GM21447 (cell line): Measurements from ENCODE around the gene DAPP1.
"Not testable (repeated sequence)": the region's sequence is repeated elsewhere in the genome, so short reads cannot be mapped to it uniquely, and the experiment has no call there.

Source experiments
- ATAC-seq: cut with Tn5 transposase; IDR thresholded peaks from one replicate; pipeline ENCODE4 v1.9.1; 2021; ENCODE audit not compliant: unreplicated experiment

Gene DAPP1

DNA sequence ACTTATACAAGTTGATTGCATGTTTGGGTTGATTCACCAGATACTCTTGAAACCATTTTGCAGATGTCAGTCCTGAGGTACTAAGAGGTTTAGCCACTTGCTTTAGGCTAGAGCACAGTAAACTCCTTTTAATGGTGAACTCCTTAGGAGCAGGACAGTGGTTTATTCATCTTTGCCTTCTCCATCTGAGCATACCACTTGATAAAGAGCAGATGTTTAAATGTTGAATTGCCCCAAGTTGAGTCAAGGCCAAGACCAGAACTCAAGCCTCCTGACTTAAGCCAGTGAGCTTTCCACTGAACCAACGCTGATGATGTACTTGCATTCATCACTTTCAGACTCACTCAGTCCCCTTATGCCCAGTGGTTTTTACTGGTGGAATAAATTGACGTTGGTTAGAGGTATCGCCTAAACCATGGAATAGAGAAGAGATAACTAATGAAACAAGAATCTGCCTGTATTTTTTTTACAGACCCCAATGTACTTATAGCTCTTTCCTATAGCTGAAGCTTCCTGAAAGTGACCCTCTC lies 7.5 kb downstream of the DAPP1 start:
- no peak for ATAC-seq

DNA sequence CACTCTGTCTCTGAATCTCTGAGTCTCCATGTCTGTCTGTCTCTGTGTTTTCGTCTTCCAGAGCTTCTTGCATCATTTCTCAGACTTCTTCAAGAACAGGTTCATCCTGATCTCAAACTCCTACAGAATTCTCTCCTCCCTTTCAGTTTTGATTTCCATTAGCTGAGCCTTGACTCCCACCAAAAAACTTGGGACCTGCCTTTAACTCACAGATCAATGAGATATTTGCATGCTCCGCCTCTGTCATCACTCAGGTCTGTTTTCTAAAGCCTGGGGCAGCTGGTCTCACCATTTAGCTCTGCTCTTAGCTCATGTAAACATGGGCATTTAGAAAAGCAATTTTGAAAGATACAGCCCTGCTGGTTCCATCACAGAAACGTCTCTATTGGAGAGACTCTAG lies 8.6 kb downstream of the DAPP1 start:
- ATAC-seq: no peak

DNA sequence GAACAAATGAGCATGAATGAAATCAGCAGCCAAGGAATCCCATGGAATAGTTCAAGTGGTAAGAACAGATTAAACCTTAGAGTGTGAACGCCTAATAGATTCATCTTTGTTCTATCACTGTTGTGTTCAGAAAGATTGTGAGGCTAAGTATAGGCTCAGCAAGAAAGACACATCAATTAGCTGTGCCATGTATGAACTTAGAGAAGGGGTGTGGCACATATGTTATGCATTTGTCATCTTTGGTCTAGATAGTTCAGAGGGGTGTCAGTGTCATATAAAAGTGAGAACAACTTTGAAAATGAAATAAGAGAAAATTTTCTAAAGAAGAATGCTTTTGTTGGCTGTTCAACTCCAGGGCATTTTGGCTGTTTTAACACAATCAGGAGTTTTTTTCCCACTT lies 9.4 kb downstream of the DAPP1 start:
- no peak for ATAC-seq

DNA sequence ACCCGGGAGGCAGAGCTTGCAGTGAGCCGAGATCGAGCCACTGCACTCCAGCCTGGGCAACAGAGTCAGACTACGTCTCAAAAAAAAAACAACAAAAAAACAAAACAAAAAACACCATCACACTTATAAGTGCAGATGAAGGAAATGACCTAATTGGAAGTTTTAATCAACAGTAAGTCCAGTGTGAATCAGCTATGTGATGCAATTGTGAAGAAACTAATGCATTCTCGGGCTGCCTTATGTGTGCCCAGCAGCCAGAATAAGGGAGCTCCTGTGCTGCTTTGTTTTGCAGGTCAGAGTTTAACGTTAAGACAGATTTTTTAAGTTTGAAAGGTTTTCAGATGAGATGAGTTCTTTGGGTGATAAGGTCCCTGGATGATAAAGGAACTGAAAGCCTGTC lies 10.8 kb downstream of the DAPP1 start:
- no peak for ATAC-seq

DNA sequence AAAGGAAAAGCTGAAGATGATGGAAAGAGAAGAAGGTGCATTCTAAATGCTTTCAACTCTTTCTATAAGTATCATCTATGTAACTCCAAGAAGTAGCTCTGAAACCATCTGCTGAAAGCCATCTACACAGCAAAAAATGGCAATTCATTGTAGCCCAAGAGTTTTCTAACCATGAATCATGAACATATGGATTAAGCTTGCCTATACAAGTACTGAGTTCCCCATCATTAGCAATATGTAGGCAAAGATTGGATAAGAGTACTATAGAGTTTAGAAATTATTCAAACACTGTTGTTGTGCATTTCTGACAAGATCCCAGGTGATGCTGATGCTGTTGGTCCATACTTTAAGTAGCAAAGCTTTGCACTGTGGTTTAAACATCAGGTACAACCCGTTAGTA lies 11.2 kb downstream of the DAPP1 start:
- no peak for ATAC-seq

DNA sequence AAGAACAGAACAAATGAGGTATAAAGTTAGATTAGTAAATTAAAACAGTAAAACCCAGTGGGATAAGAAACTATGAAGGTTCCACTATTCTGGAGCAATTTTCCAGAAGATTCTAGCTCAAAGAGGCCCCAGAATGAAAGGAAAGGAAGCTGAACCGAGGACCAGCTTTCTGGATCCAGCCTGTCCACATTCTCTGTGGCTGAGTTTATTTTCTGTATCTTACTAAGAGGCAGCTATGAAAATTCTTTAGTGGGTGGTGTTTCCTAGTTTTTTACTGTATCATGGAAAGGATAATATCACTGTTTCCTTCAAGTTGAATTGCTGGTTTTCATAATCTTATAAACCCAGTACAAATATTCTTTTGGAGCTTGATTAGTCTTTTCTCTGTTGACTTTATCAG lies 11.8 kb downstream of the DAPP1 start:
- ATAC-seq: no peak

DNA sequence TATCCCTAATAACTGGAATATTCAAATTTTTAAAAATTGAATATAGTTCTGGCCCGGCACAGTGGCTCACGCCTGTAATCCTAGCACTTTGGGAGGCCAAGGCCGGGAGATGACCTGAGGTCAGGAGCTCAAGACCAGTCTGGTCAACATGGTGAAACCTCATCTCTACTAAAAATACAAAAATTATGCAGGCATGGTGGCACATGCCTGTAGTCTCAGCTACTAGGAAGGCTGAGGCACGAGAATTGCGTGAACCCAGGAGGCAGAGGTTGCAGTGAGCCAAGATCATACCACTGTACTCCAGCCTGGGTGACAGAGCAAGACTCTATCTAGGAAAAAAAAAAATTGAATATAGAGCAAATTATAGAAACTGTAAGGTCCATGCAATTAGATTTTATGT lies 13.4 kb downstream of the DAPP1 start:
- ATAC-seq: not testable (repeated sequence)

DNA sequence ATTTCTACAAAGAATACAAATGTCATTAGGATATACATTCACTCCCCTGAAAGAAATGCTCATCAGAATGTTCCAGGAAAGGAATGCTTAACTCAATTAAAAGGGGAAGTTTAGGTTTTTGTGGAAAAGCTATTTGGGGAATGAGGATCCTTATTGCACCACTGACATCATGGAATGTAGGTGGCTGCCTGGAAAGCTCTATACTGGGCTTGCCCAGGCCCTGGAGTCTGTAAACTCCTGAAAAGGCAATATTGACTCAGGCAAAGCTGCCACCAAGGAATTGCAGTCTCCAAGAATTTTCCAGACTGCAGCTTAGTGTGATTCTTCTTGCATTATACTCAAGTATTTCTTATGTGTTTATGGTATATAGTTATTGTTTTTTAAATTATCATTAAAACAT lies 15.7 kb downstream of the DAPP1 start:
- no peak for ATAC-seq

DNA sequence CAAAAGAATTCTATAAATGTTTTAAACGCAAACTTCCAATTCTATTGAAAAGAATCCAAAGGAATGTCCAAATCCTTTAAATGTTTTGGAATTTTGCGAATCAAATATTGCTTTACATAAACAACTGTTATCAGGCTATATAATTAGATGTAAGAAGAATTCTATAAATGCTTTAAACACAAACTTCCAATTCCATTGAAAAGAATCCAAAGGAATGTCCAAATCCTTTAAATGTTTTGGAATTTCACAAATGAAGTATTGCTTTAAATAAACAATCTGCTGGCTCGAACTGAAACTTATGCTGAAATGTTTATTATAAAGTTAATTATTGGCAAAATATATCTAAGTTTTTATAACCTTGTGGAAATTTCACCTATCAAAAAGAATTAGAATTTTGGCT lies 16.1 kb downstream of the DAPP1 start:
- ATAC-seq: no peak

DNA sequence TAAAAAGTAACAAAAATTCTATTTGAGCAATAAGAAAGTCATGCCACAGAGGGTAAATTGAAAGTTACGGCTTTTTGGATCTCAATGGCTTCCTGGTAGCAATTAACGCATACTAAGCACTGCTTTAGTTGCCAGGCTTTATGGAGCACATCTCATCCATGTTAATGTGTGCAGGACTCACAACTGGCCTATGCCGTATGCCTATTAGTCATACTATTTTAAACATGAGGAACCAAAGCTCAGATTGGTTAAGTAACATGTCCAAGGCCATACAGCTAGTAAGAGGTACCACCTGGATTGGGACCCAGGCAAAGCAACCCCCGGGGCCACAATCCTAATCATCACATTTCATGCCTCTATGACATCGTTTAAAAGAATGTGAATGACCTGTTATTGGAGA lies 17.1 kb downstream of the DAPP1 start:
- ATAC-seq: no peak

DNA sequence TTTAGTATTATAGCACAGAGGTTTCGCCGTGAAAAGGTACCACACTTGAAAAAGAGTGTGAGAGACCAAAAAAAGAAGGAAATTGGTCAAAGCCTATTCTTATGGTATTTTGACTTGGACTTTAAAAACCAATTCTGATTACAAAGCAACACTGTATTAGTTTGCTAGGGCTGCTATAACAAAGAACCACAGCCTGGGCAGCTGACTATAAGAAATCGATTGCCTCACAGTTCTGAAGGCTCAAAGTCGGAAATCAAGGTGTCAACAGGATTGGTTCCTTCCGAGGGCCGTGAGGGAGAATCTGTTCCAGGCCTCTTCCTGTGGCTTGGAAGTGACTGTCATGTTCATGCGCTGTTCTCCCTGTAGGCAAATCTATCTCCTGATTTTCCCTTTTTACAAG lies 17.9 kb downstream of the DAPP1 start:
- no peak for ATAC-seq

DNA sequence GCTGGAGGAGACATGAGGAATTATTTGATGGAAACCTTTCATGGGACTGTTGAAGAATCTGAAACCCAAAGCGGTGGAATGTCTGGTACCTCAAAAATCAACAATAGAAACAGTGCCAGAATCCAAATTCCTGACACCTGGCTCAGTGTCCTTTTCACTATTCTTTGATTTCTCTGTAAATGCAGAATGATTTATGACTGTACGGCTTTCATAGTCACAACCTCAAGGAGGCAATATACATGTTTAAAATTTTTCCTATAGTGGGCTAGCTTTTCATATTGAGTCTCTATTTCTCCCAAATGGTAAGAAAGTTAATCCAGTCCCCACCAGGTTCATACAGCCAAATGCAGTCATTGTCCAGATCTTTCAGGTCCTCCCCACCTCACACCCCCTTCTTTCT lies 19.3 kb downstream of the DAPP1 start:
- ATAC-seq: no peak

DNA sequence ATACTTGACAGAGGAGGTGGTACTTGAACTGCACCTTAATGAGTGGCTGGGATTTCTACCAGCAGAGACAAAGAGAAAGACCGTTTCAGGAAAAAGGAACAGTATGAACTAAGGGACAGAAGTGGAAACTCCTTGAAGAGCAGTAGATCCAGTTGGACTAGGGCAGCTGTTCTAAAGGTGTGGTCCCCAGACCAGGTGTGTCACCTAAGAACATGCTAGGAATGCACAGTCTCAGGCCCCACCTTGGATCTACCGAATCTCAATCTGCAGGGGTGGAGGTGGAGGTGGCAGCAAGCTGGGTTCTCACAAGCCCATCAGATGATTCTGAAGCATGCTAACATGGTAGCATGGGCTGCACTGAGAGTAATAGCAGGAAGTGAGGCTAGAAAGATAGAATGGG lies 22.3 kb downstream of the DAPP1 start:
- no peak for ATAC-seq

DNA sequence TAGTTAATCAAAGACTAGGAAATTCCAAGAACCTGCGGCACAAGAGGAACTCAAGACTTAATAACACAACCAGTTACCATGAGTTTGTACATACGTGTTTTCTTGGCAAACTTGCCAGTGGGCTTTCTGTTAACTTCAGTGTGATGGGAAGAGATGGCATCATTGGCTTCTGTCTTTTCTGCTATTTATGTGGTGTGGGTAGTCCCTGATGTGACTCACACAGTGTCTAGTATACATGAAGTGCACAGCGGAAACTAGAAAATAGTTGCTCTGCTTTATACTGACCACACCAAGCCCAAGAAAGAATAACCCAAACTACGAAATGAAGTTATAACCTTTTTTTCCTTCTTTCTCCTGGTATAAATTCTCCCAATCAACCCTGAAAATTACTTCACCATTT lies 24.5 kb downstream of the DAPP1 start:
- no peak for ATAC-seq

DNA sequence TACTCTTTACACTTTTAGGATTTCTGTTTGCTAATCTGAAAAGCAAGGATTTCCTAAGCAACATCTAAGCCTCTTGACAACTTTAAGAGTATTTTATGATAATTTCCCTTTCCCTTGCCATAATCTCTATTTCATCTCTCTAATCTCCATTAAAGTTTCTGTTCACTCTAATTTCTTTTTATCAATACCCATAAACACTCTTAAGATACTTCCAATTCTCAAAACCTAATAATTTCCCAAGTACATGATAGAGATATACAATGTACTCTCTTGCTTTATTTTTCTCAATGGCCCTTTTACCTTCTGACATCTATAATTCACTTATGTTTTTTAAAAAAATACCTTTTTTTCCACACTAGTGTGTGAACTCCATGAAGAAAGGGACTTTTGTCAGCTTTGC lies 26.8 kb downstream of the DAPP1 start:
- ATAC-seq: no peak

DNA sequence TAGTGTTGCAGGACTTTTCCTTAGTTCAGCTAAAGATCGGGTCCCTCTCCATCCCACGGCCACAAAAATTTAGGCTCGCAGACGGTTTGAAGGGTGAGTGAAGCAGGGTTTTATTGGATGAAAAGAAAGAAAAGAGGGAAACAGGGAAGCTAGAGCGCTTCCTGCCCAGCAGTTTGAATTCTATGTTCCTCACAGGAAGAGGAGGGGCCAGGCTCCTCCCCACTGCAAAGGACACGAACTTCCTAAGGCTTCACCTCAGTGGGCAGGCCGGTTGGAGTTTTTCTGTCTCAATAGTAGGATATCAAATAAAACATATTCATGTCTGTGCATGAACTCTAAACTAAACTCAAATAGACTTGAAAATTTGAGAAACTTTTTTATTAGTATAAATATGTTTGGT lies 27.4 kb downstream of the DAPP1 start:
- ATAC-seq: no peak

DNA sequence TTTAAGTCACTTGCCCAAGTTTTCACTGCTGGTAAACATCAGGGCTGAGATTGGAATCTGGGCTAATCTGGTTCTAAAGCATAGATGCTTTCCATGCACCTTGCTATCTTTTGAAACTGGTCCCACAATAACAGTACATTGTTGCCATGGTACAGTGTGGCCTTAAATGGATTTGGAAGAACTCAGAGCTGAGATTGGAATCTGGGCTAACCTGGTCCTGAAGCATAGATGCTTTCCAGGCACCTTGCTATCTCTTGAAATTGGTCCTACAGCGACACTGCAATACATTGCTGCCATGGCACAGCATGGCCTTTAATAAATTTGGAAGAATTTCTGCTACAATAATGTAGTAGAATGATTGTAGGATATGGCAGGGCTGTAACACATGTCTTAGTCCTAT lies 28.6 kb downstream of the DAPP1 start:
- no peak for ATAC-seq

DNA sequence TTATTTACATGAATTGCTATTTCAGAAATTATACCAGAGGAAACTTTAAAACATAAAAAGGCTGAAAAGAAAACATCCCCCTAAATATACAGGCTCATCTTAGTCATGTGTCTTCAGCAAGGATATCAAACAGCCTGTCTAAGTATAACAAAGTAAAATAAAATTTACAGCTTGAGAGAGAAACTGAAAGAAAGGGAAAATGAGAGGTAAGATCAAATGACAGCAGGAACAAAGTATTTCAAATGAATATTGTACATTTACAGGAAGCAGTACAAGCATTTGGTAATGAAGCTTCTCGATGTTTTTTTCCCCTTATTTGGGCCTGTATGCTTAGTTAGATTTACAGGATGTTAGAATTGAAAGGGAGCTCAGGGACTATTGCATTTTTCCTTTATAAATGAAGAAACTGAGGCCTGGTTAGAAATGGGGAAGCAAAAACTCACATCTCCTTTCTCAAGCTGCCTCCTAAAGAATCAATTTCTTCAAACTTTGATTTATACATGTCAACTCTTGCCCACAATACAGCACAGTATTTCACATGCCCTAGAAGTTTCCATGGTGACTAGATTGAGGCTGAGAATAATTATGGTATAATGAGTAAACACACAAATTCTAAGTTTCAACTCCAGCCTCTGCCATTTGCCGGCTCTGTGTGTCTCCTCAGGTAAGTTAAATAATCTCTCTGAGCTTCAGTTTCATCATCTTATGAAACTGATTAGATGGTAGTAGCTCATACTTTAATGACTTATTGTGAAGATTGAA lies 29.3 kb downstream of the DAPP1 start:
- no peak for ATAC-seq

DNA sequence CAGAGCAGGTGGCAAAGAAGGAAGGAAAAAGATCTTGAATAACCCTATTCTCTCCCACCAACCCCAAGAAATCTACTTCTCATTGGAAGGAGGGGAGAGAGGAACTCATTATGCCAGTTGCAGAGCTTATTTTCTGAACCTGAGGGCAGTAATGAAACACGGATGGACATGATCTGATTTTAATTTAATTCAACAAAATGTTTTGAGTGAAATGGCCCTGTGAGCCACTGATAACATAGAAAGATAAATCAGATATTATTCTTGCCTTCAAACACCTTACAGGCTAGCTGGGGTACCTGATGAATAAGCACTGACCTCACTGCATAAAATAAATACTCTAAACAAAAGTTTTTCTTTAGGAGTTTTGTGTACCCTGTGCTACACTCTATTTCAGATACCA lies 30.3 kb downstream of the DAPP1 start:
- ATAC-seq: no peak

DNA sequence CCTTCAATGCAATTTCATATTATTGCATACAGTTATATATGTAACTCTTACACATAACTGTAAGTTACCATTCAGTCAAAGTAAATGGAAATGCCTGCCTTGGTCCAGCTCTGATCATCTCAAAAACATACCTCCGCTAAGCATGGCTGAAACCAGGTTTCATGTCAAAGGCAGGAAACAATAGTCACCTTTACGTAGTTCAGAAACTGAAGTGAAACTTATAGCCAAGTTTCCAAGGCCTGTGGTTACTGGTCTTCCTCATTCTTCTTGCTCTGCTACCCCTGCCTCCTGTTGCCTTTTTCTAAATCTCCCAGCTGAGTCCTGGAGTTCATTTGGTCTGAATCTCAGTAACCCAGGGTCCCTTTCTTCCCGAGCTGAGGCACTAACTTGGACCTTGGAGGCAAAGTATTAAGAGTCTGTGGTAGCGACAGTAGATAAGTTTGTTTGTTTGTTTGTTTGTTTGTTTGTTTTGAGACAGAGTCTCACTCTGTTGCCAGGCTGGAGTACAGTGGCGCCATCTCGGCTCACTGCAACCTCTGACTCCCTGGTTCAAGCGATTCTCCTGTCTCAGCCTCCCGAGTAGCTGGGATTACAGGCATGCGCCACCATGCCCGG lies 30.8 kb downstream of the DAPP1 start:
- peak; percentile 65 for ATAC-seq

DNA sequence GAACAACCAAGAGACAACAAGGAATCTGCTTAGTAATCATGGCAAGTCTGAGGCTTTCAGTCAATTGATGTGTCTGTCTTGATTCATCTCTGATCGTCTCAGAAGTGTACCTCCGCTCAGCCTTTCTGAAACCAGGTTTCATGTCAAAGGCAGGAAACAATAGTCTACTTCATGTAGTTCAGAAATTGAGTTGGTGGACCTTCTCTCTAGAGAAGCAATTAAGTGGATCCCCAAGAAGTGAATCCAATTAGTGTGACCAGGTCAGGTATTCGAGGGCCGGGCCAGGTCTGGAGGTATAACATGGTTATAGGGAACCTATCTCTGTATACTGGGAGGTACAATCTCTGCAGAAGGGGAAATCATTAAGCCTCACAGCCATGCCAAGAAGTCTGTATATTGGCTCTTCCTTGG lies 32.0 kb downstream of the DAPP1 start:
- peak; percentile 43 for ATAC-seq

DNA sequence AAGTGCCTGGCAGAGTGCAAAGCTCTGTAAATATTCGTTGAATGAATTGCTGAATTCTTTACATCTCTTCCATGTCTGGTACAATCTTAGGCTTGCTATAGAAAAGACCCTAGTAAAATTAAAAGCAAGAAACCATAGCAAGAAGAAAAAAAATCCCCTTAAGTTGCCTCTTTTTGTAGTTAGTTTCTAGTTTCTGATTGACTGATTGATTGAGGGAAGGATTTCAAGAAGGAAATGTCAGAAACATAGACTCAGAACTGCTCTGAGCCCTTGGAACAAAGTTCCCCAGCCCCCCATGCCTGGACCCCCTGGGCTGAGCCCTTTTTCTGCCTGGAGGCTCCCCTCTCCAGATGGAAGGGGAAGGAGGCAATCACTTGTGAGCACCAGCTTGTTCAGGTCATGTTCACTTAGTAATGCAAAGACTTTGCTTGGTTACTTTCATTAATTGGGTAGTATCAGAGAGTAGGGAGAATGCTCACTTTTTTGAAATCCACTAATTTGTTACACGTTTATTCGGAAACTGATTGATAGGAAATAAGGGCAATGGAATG lies 35.6 kb downstream of the DAPP1 start:
- ATAC-seq: no peak
